Omental fat pad (tissue), 4 donors: ENCODE data around the gene IPO4. TPM values are rescaled to one million over a fixed set of nuclear protein-coding genes. Genes with fewer than 3 reads are reported as not detected.

Experiments used
- ATAC-seq: fragments of 150-250 bp; one replicate; pipeline ENCODE4 v1.9.1; 2016; ENCODE audit warnings: mild to moderate bottlenecking, moderate library complexity; ENCODE audit not compliant: low FRiP score
- DNase-seq: peaks from one replicate; pipeline ENCODE4 v3.0.0-alpha.2; 2019; ENCODE audit warnings: low spot score
- CTCF ChIP-seq, 3 donors: fragments of 450-650 bp; IDR thresholded peaks; one replicate each; pipeline ENCODE4 v1.5.1; 2016 to 2017; ENCODE audit warnings: antibody characterized with exemption in 3 of 3, mild to moderate bottlenecking in 3 of 3, moderate library complexity in 2 of 3
- total RNA-seq, 4 donors: library from RNA; depleted of rRNA; stranded (reverse); fragments of >200 nt; gene quantifications; one replicate each; pipeline ENCODE4 v1.1.0, GENCODE V29; 2016

The IPO4 gene
- total RNA-seq, 4 donors from 2014 or later: 24.1 to 108 (median 34.4) TPM

DNA sequence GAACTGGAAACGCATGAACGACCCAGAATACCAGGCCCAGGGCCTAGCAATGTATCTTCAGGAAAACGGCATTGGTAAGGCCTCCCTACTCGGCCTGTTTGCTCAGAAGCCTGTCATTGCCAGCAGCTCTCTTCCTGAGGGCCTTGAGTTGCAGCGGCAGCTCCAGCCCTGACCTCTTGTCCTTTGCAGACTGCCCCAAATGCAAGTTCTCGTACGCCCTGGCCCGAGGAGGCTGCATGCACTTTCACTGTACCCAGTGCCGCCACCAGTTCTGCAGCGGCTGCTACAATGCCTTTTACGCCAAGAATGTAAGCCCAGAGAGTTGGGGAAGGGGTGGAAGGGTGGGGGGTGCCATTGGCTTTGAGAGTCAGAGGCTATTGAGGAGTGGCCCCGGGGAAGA, 31.3 kb downstream of the IPO4 start:
- TF ChIP-seq CTCF (IDR thresholded peaks at IDR 0.05): no peak
- no peak for ATAC-seq
- DNase-seq: no peak

GRCh38 chr14:24156840-24157239, 31.8 kb downstream of the IPO4 start:
- ATAC-seq (no peak), DNase-seq (no peak)
- TF ChIP-seq CTCF (IDR thresholded peaks at IDR 0.05): no peak

DNA sequence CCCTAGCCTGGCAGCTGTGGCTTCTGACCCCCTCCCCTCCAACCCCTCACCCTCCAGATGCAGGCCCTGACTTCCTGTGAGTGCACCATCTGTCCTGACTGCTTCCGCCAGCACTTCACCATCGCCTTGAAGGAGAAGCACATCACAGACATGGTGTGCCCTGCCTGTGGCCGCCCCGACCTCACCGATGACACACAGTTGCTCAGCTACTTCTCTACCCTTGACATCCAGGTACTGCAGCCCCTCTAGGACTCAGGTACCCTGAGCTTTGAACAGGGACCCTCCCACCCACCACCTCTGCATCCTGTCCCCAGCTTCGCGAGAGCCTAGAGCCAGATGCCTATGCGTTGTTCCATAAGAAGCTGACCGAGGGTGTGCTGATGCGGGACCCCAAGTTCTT, 33.5 kb downstream of the IPO4 start:
- no peak for TF ChIP-seq CTCF (IDR thresholded peaks at IDR 0.05)
- ATAC-seq (no peak), DNase-seq (no peak)

GRCh38 chr14:24151404-24152080, 37.1 kb downstream of the IPO4 start:
- DNase-seq: no peak
- TF ChIP-seq CTCF (IDR thresholded peaks at IDR 0.05): no peak
- ATAC-seq: no peak

DNA sequence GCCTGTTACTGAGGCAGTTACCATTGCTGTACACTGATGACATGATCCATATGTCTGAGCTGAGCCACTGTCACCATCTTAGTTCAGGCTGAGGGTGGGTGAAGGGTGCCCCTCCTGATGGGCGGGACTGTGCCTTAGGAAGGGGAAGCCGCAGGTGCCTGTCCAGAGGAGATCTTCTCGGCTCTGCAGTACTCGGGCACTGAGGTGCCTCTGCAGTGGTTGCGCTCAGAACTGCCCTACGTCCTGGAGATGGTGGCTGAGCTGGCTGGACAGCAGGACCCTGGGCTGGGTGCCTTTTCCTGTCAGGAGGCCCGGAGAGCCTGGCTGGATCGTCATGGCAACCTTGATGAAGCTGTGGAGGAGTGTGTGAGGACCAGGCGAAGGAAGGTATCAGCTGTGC, 37.6 kb downstream of the IPO4 start:
- ATAC-seq (no peak), DNase-seq (no peak)
- TF ChIP-seq CTCF (IDR thresholded peaks at IDR 0.05): no peak

DNA sequence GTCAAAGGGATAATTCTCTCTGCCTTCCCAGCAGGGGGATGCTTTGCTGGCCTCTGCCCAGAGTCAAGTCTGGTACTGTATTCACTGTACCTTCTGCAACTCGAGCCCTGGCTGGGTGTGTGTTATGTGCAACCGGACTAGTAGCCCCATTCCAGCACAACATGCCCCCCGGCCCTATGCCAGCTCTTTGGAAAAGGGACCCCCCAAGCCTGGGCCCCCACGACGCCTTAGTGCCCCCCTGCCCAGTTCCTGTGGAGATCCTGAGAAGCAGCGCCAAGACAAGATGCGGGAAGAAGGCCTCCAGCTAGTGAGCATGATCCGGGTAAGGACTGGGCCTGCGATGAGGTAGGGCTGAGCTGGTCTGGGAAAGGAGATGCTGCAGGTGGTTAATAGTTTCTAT, 38.0 kb downstream of the IPO4 start:
- no peak for ATAC-seq
- TF ChIP-seq CTCF (IDR thresholded peaks at IDR 0.05): no peak
- no peak for DNase-seq

DNA sequence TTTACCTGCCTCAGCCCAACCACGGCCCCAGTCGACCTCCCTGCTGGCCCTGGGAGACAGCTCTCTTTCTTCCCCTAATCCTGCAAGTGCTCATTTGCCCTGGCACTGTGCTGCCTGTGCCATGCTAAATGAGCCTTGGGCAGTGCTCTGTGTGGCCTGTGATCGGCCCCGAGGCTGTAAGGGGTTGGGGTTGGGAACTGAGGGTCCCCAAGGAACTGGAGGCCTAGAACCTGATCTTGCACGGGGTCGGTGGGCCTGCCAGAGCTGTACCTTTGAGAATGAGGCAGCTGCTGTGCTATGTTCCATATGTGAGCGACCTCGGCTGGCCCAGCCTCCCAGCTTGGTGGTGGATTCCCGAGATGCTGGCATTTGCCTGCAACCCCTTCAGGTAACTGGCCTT, 38.6 kb downstream of the IPO4 start:
- no peak for DNase-seq
- no peak for ATAC-seq
- TF ChIP-seq CTCF (IDR thresholded peaks at IDR 0.05): no peak
